ENCODE results near the gene PRKCQ.

PRKCQ gene

GRCh38 chr10:6567203-6567703 lies 12.8 kb downstream of the PRKCQ start:
- no peak for DNase-seq (ENCODE audit: low spot score)

- DNase-seq (ENCODE audit: low spot score) = no peak
Observed at GRCh38 chr10:6565588-6565987, 14.5 kb downstream of the PRKCQ start.

- DNase-seq (ENCODE audit: low spot score) = no peak
Observed at GRCh38 chr10:6564367-6564766, 15.7 kb downstream of the PRKCQ start.

- DNase-seq (ENCODE audit: low spot score) = no peak
Observed at GRCh38 chr10:6563731-6564130, 16.3 kb downstream of the PRKCQ start.

- DNase-seq (ENCODE audit: low spot score) = no peak
Observed at GRCh38 chr10:6563075-6563474, 17.0 kb downstream of the PRKCQ start.

GRCh38 chr10:6562221-6562620 lies 17.9 kb downstream of the PRKCQ start:
- DNase-seq (ENCODE audit: low spot score) = no peak

- DNase-seq (ENCODE audit: low spot score) = no peak
Observed at GRCh38 chr10:6561552-6561951, 18.5 kb downstream of the PRKCQ start.

- DNase-seq (ENCODE audit: low spot score) = no peak
Observed at GRCh38 chr10:6558759-6559461, 21.2 kb downstream of the PRKCQ start.

- no peak for DNase-seq (ENCODE audit: low spot score)
Observed at GRCh38 chr10:6558272-6558671, 21.8 kb downstream of the PRKCQ start.

- DNase-seq (ENCODE audit: low spot score) = no peak
Observed at GRCh38 chr10:6553937-6554336, 26.1 kb downstream of the PRKCQ start.

- no peak for DNase-seq (ENCODE audit: low spot score)
Observed at GRCh38 chr10:6543431-6544005, 36.6 kb downstream of the PRKCQ start.

- DNase-seq (ENCODE audit: low spot score) = no peak
Observed at GRCh38 chr10:6542999-6543430, 37.1 kb downstream of the PRKCQ start.

- no peak for DNase-seq (ENCODE audit: low spot score)
Observed at GRCh38 chr10:6539833-6540232, 40.2 kb downstream of the PRKCQ start.

GRCh38 chr10:6537770-6538169 lies 42.3 kb downstream of the PRKCQ start:
- no peak for DNase-seq (ENCODE audit: low spot score)

GRCh38 chr10:6536102-6536501 lies 44.0 kb downstream of the PRKCQ start:
- DNase-seq (ENCODE audit: low spot score) = no peak

GRCh38 chr10:6535156-6535764 lies 44.8 kb downstream of the PRKCQ start:
- no peak for DNase-seq (ENCODE audit: low spot score)

GRCh38 chr10:6532321-6532720 lies 47.8 kb downstream of the PRKCQ start:
- no peak for DNase-seq (ENCODE audit: low spot score)

- no peak for DNase-seq (ENCODE audit: low spot score)
Observed at GRCh38 chr10:6530966-6531365, 49.1 kb downstream of the PRKCQ start.

- DNase-seq (ENCODE audit: low spot score) = no peak
Observed at GRCh38 chr10:6530211-6530840, 49.8 kb downstream of the PRKCQ start.

GRCh38 chr10:6528198-6528950 lies 51.7 kb downstream of the PRKCQ start:
- DNase-seq (ENCODE audit: low spot score) = no peak

- no peak for DNase-seq (ENCODE audit: low spot score)
Observed at GRCh38 chr10:6525599-6526165, 54.4 kb downstream of the PRKCQ start.

GRCh38 chr10:6522230-6522629 lies 57.8 kb downstream of the PRKCQ start:
- DNase-seq (ENCODE audit: low spot score) = no peak
